ENCODE measurements around the gene ABCD1.

Gene ABCD1

DNA sequence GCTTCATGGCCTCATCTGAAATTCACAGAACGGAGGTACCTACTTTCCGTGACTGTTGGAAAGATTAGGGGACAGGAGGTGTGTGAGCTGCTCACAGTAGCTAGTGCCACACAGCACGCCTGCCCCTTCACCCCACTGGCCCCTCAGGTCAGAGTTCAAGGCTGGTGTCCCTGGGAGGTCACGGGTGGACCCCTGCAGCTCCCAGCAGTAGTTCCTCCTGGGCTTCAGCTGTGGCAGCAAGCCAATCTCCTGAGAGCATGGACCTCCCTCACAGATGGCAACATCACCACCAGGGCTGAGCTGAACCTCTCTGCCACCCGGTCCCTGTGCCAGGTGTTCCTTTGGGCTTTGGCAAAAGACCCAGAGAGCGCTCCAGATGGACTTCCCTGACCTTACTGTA lies 67.7 kb downstream of the ABCD1 start:
- DNase-seq (ENCODE audit: low spot score), result no peak

DNA sequence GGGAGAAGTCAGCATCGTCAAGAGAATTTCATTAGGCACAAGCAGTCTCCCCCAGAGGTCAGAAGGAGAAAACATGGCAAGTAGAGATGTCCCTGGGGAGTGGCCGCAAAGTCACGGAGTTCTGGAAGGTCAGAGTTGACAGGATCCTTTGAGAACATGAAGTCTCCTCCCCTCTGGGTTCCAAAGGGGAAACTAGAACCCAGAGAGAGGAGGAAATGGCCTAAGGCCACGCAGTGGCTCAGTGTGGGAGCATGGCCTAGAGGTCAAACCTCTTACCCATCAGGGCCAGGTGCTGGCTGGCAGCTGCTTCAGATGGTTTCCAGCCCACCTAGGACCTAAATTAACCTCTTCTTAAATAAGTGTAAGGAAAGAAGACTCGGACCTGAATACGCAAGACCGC lies 68.6 kb downstream of the ABCD1 start:
- no peak for DNase-seq (ENCODE audit: low spot score)

All from cerebellar cortex (tissue), 1 donor.